Esophagus squamous epithelium (tissue), 5 donors: ENCODE data around the gene KLHL21. TPM values are rescaled to one million over a fixed set of nuclear protein-coding genes. Genes with fewer than 3 reads are reported as not detected.

Experiments
- DNase-seq: peaks from one replicate; lab custom pipeline; 2025; lab: John Stamatoyannopoulos, UW
- H3K27ac ChIP-seq, 4 donors: fragments of 200-600 bp; sonication (generic); one replicate each; pipeline ENCODE4 v1.5.1; 2016 to 2019; ENCODE audit warnings: mild to moderate bottlenecking in 1 of 4
- H3K27me3 ChIP-seq, 4 donors: fragments of 200-600 bp; sonication (generic); 1 replicate in 3 of 4; 2 replicates in 1 of 4; pipeline versions ENCODE4 v1.5.1 to v1.6.0; 2017 to 2021; ENCODE audit warnings: antibody characterized with exemption in 1 of 4
- H3K36me3 ChIP-seq, 3 donors: fragments of 200-600 bp; sonication (generic); one replicate each; pipeline ENCODE4 v1.5.1; 2016 to 2019
- H3K4me1 ChIP-seq, 3 donors: fragments of 200-600 bp; sonication (generic); one replicate each; pipeline ENCODE4 v1.5.1; 2017 to 2019
- H3K4me3 ChIP-seq, 4 donors: fragments of 200-600 bp; sonication (generic); 1 replicate in 3 of 4; 2 replicates in 1 of 4; pipeline ENCODE4 v1.5.1; 2016 to 2019; ENCODE audit warnings: mild to moderate bottlenecking in 2 of 4, moderate library complexity in 1 of 4
- H3K9me3 ChIP-seq, 3 donors: fragments of 200-600 bp; sonication (generic); one replicate each; pipeline ENCODE4 v1.5.1; 2016 to 2019
- POLR2A ChIP-seq, 4 donors: fragments of 450-650 bp; IDR thresholded peaks; one replicate each; pipeline ENCODE4 v1.6.1; 2017; ENCODE audit warnings: antibody characterized with exemption in 4 of 4, mild to moderate bottlenecking in 4 of 4, moderate library complexity in 3 of 4
- WGBS, 2 donors: methylation state at CpG; one replicate each; pipeline ENCODE4 v1.1.5; 2018; 5-methylcytosine and 5-hydroxymethylcytosine counted together
- intact Hi-C: fragments of 100-400 bp; cut with DNase I; formaldehyde crosslinking; loops from one replicate; pipeline ENCODE4 v1.15.0; 2022
- total RNA-seq, 4 donors: library from RNA; depleted of rRNA; stranded (reverse); fragments of >200 nt; gene quantifications; one replicate each; pipeline ENCODE4 v1.1.0, GENCODE V29; 2016
- TF ChIP-seq, protein P1 (sequence below), 6 experiments: fragments of 450-650 bp in 4 of 6; fragments of 200-600 bp in 2 of 6; sonication (generic) in 2 of 6; IDR thresholded peaks; one replicate each; pipeline ENCODE4 v1.5.1; 2016 to 2019; ENCODE audit warnings: antibody characterized with exemption in 6 of 6, mild to moderate bottlenecking in 4 of 6, moderate library complexity in 4 of 6
- donor health status: DM: yes; HTN: yes; CAD: no.

KLHL21 gene
- total RNA-seq, 4 donors from 2014 or later = 45.9 to 68.1 (median 55.1) TPM

DNA sequence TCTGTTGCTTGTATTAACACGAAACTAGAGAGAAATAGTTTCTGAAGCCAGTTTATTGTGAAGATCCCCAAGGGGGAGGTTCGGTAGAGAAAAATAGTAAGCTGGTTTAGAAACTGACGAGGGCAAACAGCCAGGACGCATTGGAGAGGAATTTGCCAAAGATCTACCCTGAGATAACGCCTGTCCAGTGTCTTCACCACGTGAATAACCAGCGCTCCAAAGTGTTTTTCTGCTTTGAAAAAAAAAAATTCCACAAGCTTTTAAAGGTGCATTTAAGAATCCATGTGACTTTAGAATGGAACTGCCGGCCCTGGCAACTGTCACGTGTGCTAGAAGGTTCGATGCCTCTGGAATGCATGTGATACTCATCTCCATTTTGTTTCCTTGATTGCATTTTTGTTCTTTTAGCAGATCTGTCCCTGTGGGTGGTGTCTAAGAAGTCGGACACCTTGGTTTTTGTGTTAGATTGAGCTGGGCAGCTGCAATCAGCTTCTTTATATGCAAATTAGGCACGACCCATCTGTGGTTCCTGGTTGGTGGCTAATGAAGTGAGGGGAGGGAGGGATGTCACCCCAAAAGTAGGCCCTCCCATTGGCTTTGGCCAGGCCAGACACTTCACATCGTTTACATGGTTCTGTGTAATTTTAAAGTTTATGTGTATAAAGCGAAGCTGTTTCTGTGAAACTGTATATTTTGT, 20.7 kb upstream of the KLHL21 start:
- H3K27ac ChIP-seq = peak overlapping the region in 1 of 4 donors; percentile 85
- no peaks in the 10 kb centered on the region for H3K27me3 ChIP-seq
- TF ChIP-seq, protein P1, sequence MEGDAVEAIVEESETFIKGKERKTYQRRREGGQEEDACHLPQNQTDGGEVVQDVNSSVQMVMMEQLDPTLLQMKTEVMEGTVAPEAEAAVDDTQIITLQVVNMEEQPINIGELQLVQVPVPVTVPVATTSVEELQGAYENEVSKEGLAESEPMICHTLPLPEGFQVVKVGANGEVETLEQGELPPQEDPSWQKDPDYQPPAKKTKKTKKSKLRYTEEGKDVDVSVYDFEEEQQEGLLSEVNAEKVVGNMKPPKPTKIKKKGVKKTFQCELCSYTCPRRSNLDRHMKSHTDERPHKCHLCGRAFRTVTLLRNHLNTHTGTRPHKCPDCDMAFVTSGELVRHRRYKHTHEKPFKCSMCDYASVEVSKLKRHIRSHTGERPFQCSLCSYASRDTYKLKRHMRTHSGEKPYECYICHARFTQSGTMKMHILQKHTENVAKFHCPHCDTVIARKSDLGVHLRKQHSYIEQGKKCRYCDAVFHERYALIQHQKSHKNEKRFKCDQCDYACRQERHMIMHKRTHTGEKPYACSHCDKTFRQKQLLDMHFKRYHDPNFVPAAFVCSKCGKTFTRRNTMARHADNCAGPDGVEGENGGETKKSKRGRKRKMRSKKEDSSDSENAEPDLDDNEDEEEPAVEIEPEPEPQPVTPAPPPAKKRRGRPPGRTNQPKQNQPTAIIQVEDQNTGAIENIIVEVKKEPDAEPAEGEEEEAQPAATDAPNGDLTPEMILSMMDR (IDR thresholded peaks at IDR 0.05) = no peak
- no peak for TF ChIP-seq POLR2A (IDR thresholded peaks at IDR 0.05)
- H3K4me3 ChIP-seq = no peak overlapping the region
- H3K36me3 ChIP-seq = peaks cover 0 to 76% (median 32%) of the 10 kb centered on the region in 3 donors
- no peaks in the 10 kb centered on the region for H3K9me3 ChIP-seq
- intact Hi-C loops = loop anchor here (10.0 kb wide), 1 partner anchor 69 kb away; the partner anchor contains the start of genes NOL9 and TAS1R1
- WGBS, 2 donors = 69 to 72% methylated on average over 14 of the region's 14 CpGs
- H3K4me1 ChIP-seq = peaks cover 11 to 36% (median 13%) of the 10 kb centered on the region in 3 donors
- no peak for DNase-seq

DNA sequence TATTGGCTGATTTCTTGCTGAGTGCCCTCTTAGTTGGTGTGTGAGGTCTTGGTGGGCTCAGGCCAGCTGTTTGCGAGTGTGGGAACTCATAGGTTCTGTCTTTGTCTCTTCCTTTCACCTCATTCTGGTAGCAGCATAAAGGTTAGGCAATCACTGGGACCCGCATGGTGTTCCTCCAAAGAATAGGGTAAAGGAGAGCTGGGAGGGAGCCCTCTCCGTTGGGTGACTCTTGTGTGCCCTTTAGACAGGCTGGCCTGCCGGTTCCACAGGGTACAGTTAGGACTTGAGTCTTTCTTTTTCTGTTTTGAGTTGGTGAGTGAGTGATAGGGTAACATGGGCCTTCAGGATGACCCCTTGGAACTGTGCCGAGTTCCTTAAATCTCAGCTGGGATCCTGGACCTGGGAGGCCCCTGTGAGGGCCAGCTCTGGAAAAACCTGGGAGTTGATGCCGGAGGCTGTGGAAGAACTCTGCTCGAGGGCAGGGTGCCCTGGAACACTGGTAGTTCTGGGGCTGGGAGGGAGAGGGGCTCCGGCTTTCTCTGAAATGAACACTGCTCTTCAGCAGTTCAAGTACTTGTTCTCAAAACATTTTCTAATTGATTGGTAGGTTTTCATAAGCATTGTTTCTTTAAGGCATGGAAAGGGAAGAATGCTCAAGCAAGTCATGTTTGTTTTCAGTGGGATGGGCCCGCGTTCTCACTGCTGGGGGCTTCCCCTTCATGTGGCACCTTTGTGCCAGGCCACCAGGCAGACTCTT, 19.9 kb upstream of the KLHL21 start:
- Histone ChIP-seq H3K36me3 (peaks cover 0 to 76% (median 32%) of the 10 kb centered on the region in 3 donors), H3K27me3 (no peaks in the 10 kb centered on the region), H3K4me1 (peaks cover 11 to 27% (median 13%) of the 10 kb centered on the region in 3 donors), H3K4me3 (no peak overlapping the region), H3K27ac (no peak overlapping the region), H3K9me3 (no peaks in the 10 kb centered on the region)
- intact Hi-C loops = loop anchor here (10.0 kb wide), 1 partner anchor 68 kb away; the partner anchor contains the start of genes NOL9 and TAS1R1
- 73 to 79% methylated on average over 6 to 8 of the region's 10 CpGs for WGBS, 2 donors
- TF ChIP-seq, protein P1 (IDR thresholded peaks at IDR 0.05) = no peak
- TF ChIP-seq POLR2A (IDR thresholded peaks at IDR 0.05) = no peak
- no peak for DNase-seq

DNA sequence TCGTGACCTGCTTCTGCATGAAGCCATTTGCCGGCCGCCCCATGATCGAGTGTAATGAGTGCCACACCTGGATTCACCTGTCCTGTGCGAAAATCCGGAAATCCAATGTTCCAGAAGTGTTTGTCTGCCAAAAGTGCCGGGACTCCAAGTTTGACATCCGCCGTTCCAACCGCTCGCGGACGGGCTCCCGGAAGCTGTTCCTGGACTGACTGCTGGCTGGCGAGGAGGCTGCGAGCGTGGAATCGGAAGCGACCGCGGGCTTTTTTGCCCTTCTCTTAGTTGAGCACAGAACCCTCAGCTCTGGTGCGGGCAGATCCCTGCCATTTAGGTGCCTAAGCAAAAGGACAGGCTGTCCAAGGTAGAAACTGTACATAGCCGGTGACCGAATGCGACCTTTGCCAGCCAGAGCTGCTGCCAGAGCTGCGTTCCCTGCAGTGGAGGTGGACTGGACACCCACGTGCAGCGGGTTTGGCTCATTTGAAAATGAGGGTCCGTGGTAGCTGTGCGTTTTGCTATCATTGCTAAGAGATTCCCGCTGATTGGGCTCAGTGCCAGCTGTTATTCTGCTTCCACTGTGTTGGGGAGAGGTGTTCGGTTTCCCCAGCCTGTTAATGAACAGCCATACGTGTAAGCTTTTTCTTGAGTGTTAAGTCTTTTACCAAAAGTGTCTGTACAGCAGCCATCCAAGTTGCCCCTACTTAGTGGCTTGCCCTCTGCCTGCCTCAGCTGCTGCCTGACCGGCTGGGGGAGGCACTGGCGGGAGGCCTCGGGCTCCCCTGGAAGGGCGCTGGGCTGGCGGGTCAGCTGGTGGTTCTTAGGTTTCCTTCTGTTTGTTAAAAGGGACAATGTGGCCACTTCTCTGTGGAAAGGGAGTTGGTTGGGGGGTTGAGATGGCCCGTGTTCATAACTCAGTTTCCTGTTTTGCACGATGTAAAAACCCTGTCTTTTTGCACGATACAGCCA, 19.0 kb upstream of the KLHL21 start:
- no peaks in the 10 kb centered on the region for H3K9me3 ChIP-seq
- no peak for TF ChIP-seq POLR2A (IDR thresholded peaks at IDR 0.05)
- TF ChIP-seq, protein P1 (IDR thresholded peaks at IDR 0.05) = no peak
- WGBS, 2 donors = 77 to 89% methylated on average over 16 to 27 of the region's 41 CpGs
- peaks cover 0 to 74% (median 32%) of the 10 kb centered on the region in 3 donors for H3K36me3 ChIP-seq
- peaks cover 10 to 25% (median 15%) of the 10 kb centered on the region in 3 donors for H3K4me1 ChIP-seq
- no peak for DNase-seq
- no peak overlapping the region for H3K4me3 ChIP-seq
- intact Hi-C loops = loop anchor here (10.0 kb wide), 1 partner anchor 67 kb away; the partner anchor contains the start of genes NOL9 and TAS1R1
- no peaks in the 10 kb centered on the region for H3K27me3 ChIP-seq
- H3K27ac ChIP-seq = no peak overlapping the region

DNA sequence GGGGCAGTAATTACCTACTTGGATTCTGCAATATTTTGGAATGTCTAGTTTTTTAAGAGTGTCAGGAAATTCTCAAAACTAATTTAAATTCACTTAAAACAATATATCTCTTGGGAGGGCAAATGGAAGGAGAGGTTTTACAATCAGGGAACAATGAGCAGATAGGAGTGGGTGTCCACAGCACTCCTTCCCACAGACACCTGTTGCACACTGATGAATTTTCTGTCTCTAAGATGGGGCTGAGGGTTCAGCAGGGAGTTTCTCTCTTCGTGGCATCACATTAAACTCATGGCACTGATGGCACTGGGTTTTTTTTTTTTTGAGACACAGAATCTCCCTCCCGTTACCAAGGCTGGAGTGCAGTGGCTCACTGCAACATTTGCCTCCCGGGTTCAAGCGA, 16.4 kb upstream of the KLHL21 start:
- H3K36me3 ChIP-seq = peaks cover 0 to 71% (median 32%) of the 10 kb centered on the region in 3 donors
- TF ChIP-seq POLR2A (IDR thresholded peaks at IDR 0.05) = no peak
- TF ChIP-seq, protein P1 (IDR thresholded peaks at IDR 0.05) = no peak
- no peaks in the 10 kb centered on the region for H3K9me3 ChIP-seq
- intact Hi-C loops = no loop called here
- H3K27ac ChIP-seq = no peak overlapping the region
- DNase-seq = no peak
- WGBS, 2 donors = 88 to 90% methylated on average over 3 to 4 of the region's 4 CpGs
- peaks cover 6 to 23% (median 12%) of the 10 kb centered on the region in 3 donors for H3K4me1 ChIP-seq
- H3K27me3 ChIP-seq = no peaks in the 10 kb centered on the region
- no peak overlapping the region for H3K4me3 ChIP-seq
